ENCODE data around the gene PROCA1. TPM values are rescaled to one million over a fixed set of nuclear protein-coding genes. Genes with fewer than 3 reads are reported as not detected.

The PROCA1 gene
- total and polyA plus RNA-seq, 9 of the 15 experiments (the other 6 are each of a cell fraction or from before 2014, with no cell fraction given) = 0.78 to 16.2 (median 5.6) TPM

DNA sequence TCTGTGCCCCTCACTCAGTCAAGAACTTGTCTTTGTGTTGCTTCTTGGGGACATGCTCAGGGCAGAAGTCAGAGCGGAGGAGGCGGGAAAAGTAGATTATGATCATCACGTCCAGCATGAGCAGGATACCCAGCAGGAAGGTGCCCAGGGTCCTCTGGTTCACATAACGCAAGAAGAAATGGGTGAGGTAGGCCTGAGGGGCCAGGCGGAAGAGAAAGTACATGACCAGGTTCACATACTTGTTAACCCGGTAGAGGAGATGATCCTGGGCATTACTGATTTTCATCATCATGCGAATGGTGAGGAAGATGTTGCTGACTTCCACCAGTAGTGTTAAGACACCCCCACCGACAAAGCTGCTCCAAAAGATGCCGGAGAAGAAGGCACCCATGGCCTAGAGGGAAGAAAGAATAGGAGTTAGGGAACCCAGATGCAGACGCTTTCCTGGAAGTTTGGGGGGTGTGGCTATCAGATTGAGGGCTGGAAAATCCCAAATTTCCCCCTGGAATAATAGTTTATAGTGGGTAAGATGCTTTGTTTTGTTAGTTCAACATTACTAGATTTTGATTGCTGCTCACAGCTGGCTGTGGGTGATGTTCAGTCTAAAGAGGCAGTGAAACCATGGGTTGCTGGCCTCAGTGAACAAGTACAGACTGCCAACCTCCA, 12.9 kb upstream of the PROCA1 start (continued):
- TF ChIP-seq, protein P1, sequence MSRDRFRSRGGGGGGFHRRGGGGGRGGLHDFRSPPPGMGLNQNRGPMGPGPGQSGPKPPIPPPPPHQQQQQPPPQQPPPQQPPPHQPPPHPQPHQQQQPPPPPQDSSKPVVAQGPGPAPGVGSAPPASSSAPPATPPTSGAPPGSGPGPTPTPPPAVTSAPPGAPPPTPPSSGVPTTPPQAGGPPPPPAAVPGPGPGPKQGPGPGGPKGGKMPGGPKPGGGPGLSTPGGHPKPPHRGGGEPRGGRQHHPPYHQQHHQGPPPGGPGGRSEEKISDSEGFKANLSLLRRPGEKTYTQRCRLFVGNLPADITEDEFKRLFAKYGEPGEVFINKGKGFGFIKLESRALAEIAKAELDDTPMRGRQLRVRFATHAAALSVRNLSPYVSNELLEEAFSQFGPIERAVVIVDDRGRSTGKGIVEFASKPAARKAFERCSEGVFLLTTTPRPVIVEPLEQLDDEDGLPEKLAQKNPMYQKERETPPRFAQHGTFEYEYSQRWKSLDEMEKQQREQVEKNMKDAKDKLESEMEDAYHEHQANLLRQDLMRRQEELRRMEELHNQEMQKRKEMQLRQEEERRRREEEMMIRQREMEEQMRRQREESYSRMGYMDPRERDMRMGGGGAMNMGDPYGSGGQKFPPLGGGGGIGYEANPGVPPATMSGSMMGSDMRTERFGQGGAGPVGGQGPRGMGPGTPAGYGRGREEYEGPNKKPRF (IDR thresholded peaks at IDR 0.05; ENCODE audit: low read depth, low read length) = no peak
- TF ChIP-seq PHB (CRISPR knock-in tag; IDR thresholded peaks at IDR 0.05) (no peak), ADNP (tag; IDR thresholded peaks at IDR 0.05) (no peak), POLR2A (conservative IDR thresholded peaks at IDR 0.05) (peak; percentile 77), KHSRP (IDR thresholded peaks at IDR 0.05) (no peak; the same call in 1 of the 2 replicates), PYGO2 (tag; IDR thresholded peaks at IDR 0.05) (no peak), KDM1A (IDR thresholded peaks at IDR 0.05) (no peak), HMG20B (CRISPR knock-in tag; IDR thresholded peaks at IDR 0.05) (no peak), FIP1L1 (IDR thresholded peaks at IDR 0.05; ENCODE audit: low read depth, low read length, poor library complexity, severe bottlenecking) (no peak), ZNF766 (CRISPR knock-in tag; conservative IDR thresholded peaks at IDR 0.05) (no peak), PTRF (tag; IDR thresholded peaks at IDR 0.05) (no peak), MYBL2 (IDR thresholded peaks at IDR 0.05; ENCODE audit: low read depth) (no peak), MYBL2 (CRISPR knock-in tag; IDR thresholded peaks at IDR 0.05; ENCODE audit: borderline replicate concordance) (no peak)
- TF ChIP-seq, protein P2, sequence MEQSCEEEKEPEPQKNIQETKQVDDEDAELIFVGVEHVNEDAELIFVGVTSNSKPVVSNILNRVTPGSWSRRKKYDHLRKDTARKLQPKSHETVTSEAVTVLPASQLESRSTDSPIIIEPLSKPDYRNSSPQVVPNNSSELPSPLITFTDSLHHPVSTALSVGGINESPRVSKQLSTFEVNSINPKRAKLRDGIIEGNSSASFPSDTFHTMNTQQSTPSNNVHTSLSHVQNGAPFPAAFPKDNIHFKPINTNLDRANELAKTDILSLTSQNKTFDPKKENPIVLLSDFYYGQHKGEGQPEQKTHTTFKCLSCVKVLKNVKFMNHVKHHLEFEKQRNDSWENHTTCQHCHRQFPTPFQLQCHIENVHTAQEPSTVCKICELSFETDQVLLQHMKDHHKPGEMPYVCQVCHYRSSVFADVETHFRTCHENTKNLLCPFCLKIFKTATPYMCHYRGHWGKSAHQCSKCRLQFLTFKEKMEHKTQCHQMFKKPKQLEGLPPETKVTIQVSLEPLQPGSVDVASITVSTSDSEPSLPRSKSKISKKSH (CRISPR knock-in tag; IDR thresholded peaks at IDR 0.05) = no peak
- TF ChIP-seq, protein P3, sequence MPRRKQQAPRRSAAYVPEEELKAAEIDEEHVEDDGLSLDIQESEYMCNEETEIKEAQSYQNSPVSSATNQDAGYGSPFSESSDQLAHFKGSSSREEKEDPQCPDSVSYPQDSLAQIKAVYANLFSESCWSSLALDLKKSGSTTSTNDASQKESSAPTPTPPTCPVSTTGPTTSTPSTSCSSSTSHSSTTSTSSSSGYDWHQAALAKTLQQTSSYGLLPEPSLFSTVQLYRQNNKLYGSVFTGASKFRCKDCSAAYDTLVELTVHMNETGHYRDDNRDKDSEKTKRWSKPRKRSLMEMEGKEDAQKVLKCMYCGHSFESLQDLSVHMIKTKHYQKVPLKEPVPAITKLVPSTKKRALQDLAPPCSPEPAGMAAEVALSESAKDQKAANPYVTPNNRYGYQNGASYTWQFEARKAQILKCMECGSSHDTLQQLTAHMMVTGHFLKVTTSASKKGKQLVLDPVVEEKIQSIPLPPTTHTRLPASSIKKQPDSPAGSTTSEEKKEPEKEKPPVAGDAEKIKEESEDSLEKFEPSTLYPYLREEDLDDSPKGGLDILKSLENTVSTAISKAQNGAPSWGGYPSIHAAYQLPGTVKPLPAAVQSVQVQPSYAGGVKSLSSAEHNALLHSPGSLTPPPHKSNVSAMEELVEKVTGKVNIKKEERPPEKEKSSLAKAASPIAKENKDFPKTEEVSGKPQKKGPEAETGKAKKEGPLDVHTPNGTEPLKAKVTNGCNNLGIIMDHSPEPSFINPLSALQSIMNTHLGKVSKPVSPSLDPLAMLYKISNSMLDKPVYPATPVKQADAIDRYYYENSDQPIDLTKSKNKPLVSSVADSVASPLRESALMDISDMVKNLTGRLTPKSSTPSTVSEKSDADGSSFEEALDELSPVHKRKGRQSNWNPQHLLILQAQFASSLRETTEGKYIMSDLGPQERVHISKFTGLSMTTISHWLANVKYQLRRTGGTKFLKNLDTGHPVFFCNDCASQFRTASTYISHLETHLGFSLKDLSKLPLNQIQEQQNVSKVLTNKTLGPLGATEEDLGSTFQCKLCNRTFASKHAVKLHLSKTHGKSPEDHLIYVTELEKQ (CRISPR knock-in tag; IDR thresholded peaks at IDR 0.05) = no peak
- TF ChIP-seq, protein P4, sequence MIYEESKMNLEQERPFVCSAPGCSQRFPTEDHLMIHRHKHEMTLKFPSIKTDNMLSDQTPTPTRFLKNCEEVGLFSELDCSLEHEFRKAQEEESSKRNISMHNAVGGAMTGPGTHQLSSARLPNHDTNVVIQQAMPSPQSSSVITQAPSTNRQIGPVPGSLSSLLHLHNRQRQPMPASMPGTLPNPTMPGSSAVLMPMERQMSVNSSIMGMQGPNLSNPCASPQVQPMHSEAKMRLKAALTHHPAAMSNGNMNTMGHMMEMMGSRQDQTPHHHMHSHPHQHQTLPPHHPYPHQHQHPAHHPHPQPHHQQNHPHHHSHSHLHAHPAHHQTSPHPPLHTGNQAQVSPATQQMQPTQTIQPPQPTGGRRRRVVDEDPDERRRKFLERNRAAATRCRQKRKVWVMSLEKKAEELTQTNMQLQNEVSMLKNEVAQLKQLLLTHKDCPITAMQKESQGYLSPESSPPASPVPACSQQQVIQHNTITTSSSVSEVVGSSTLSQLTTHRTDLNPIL (CRISPR knock-in tag; IDR thresholded peaks at IDR 0.05) = no peak
- TF ChIP-seq, protein P5, sequence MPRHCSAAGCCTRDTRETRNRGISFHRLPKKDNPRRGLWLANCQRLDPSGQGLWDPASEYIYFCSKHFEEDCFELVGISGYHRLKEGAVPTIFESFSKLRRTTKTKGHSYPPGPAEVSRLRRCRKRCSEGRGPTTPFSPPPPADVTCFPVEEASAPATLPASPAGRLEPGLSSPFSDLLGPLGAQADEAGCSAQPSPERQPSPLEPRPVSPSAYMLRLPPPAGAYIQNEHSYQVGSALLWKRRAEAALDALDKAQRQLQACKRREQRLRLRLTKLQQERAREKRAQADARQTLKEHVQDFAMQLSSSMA (CRISPR knock-in tag; IDR thresholded peaks at IDR 0.05) = no peak
- TF ChIP-seq, protein P6, sequence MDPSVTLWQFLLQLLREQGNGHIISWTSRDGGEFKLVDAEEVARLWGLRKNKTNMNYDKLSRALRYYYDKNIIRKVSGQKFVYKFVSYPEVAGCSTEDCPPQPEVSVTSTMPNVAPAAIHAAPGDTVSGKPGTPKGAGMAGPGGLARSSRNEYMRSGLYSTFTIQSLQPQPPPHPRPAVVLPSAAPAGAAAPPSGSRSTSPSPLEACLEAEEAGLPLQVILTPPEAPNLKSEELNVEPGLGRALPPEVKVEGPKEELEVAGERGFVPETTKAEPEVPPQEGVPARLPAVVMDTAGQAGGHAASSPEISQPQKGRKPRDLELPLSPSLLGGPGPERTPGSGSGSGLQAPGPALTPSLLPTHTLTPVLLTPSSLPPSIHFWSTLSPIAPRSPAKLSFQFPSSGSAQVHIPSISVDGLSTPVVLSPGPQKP (CRISPR knock-in tag; IDR thresholded peaks at IDR 0.05) = no peak
